ENCODE results near the gene DYNC2H1. TPM values are rescaled to one million over a fixed set of nuclear protein-coding genes. Genes with fewer than 3 reads are reported as not detected.

The DYNC2H1 gene
- total RNA-seq, 2 experiments from 2014 or later = 1.4 to 1.7 TPM

DNA sequence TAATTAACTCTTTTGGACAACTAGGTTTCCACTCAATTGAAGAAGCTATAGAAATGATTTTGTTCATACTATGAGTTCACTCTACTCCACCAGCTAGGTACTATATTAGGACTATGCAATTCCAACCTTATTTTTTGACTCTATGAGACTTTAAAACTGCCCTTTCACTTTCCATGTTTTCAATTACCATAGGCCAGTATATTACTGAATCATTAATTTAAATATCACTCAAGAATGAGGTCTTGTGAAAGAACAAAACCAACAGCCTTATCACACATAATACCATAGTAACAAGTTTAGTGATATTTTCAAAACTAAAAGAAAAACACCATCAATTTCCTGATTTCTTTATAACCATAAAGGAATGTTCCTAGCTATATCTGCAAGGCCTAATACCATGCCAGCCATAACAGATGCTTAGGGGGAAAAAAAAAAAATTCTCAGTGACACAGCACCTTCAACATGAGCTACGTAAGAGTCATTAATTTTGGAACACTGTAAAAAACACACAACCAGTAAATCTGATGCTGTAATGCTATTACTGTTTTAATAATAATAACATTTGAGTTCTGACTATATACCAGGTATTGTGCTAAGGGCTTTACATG is 23.4 kb upstream of the DYNC2H1 start:
- no peak for DNase-seq
- Mint-ChIP-seq H3K9me3 (no peaks in the 10 kb centered on the region), H3K36me3 (peaks cover 20% of the 10 kb centered on the region), H3K4me3 (no peak overlapping the region), H3K27ac (no peak overlapping the region), H3K4me1 (ENCODE audit: low read depth) (peaks cover 17% of the 10 kb centered on the region), H3K27me3 (no peaks in the 10 kb centered on the region)
- intact Hi-C loops (cut with micrococcal nuclease) = no loop called here
- CTCF ChIA-PET = interaction anchor here (1.2 kb wide), 1 partner anchor 23 kb away, joined by 3 read pairs; the partner anchor contains the start of gene DYNC2H1
- POLR2A ChIA-PET = no interaction called here

DNA sequence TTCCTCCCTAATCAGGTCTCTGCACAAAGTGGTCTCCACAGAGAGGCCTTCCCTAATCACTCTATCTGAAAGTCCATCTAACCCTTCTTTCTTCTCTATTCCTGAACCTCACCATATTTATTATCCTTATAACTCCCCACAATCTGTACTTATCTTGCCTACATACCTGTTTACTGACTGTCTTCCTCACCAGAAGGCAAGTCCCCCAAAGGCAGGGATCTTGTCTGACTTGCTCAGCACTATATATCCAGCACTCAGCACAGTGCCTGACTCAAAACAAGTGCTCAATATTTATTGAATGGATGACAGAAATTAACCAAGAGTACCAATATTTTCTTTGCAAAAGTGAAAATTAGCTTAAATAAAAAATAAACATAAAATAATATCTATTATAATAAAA is 22.8 kb upstream of the DYNC2H1 start:
- no peak overlapping the region for H3K27ac Mint-ChIP-seq
- H3K4me3 Mint-ChIP-seq = no peak overlapping the region
- no peak for DNase-seq
- H3K36me3 Mint-ChIP-seq = peaks cover 21% of the 10 kb centered on the region
- no peaks in the 10 kb centered on the region for H3K9me3 Mint-ChIP-seq
- CTCF ChIA-PET = no interaction called here
- no peaks in the 10 kb centered on the region for H3K27me3 Mint-ChIP-seq
- POLR2A ChIA-PET = no interaction called here
- intact Hi-C loops (cut with micrococcal nuclease) = no loop called here
- peaks cover 17% of the 10 kb centered on the region for H3K4me1 Mint-ChIP-seq (ENCODE audit: low read depth)

DNA sequence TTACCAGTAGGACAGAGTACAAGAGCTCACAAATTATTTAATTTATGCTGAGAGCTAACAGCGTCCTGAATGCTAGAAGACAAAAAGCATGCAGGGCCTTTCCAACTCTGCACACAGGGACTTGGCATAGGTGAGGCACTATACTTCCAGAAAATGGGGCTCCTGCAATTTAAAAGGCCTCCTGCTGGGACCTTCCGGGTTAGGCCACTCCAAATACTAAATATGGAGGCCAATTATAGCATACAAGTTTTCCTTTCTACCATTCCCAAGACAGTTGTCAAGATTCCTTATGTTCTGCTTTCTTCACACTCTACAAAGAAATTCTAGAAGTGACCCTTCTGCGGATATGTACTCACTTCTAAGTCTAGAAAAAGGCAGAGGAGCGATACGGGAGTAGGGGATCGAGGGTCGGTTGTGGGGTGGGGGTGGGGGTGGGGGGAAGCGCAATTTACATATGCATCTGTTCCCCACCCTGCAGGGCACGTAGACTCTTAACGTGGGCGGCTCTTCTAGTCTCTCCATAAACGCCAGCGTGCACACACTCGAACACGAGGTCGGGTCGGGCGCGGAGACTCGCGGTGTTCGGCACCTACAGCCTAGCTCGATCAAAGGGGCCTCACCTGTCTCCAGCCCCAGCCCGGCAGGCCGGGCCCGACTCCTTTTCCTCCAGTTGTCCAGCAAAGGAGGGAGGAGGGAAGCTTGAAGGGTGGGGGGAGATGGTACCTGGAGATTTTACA is 18.0 kb upstream of the DYNC2H1 start:
- Mint-ChIP-seq H3K9me3 (no peaks in the 10 kb centered on the region), H3K27ac (peak overlapping the region; percentile 88), H3K36me3 (peaks cover 14% of the 10 kb centered on the region), H3K27me3 (peaks cover 12% of the 10 kb centered on the region), H3K4me3 (peak overlapping the region; percentile 89), H3K4me1 (ENCODE audit: low read depth) (peaks cover 27% of the 10 kb centered on the region)
- DNase-seq = peak; percentile 61
- intact Hi-C loops (cut with micrococcal nuclease) = no loop called here
- POLR2A ChIA-PET = interaction anchor here (0.7 to 3.1 kb wide), 6 partner anchors 10 to 34 kb away, joined by 3 to 28 read pairs (median 4); partner anchors contain the start of gene DYNC2H1
- CTCF ChIA-PET = interaction anchor here (0.9 to 4.7 kb wide), 3 partner anchors 12 to 17 kb away, joined by 3 to 57 read pairs (median 4); partner anchors contain the start of gene DYNC2H1

DNA sequence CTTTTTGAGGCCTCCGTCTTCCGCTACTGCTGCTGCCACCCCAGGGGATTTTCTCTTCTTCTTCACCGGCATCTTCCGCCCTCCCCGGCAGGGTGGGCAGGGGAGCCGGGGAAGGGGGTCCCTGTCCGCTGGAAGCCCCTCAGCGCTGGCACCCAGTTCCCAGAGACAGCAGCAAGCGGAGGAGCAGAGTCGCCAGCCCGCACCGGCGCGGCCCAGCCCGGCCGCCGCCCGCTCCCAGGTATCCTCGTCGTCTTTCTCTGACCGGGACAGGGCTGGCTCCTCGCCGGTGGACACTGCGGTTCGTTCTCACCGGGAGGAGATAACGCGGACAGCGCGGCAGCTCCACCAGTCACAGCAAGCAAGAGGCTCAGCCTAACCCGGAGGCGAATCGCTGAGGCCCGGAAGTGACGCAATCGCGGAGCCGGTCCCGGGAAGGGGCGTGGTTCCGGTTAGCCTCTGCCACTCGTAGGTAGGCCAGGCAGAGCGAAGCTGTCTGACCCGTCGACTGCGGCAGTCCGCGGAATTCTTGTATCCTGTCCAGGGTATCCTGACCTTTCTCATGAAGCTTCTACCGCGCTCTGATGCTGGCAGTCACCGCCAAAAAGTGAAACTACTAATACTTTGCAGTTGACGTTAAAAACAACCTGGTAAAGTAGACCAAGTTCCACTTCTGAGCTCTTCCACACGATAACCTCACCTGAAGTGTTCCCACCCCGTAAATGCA is 17.3 kb upstream of the DYNC2H1 start, which contains the start of gene DCUN1D5:
TSS of gene DCUN1D5 (minus strand) at position 360 of the 724 bp plus-strand sequence. CDS start at position 72, 288 bp downstream.
- peak; percentile 98 for DNase-seq
- H3K36me3 Mint-ChIP-seq = peaks cover 14% of the 10 kb centered on the region
- H3K4me3 Mint-ChIP-seq = peak within 1 kb of the TSS; percentile 89
- POLR2A ChIA-PET = interaction anchor here (0.7 to 3.1 kb wide), 6 partner anchors 9 to 41 kb away, joined by 3 to 28 read pairs (median 4); partner anchors contain the start of gene DYNC2H1
- H3K27me3 Mint-ChIP-seq = peaks cover 16% of the 10 kb centered on the region
- H3K27ac Mint-ChIP-seq = peak within 1 kb of the TSS; percentile 88
- H3K9me3 Mint-ChIP-seq = no peaks in the 10 kb centered on the region
- intact Hi-C loops (cut with micrococcal nuclease) = loop anchor here (1.0 kb wide), 2 partner anchors 17 to 56 kb away; partner anchors contain the start of gene DYNC2H1
- CTCF ChIA-PET = interaction anchor here (0.7 to 4.7 kb wide), 3 partner anchors 11 to 56 kb away, joined by 4 to 57 read pairs (median 4); partner anchors contain the start of gene DYNC2H1
- peaks cover 25% of the 10 kb centered on the region for H3K4me1 Mint-ChIP-seq (ENCODE audit: low read depth)

DNA sequence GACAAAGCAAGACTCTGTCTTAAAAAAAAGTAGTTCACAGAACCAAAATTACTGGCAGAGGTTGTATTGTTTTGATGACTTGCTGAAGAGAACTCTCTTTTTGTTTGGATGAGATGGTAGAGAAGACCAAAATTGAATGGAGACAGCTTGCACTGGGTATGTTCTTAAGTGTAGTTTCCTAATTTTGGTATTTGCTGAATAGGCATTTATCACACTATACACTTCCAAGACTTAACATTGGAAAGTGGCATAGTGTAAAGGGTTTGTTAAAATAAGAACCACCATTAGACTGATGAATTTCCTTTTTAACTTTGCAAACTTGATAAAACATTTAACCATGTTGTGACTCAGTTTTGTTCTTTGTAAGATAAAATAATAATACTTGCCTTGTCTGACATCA is 11.9 kb upstream of the DYNC2H1 start:
- POLR2A ChIA-PET = no interaction called here
- no peaks in the 10 kb centered on the region for H3K9me3 Mint-ChIP-seq

DNA sequence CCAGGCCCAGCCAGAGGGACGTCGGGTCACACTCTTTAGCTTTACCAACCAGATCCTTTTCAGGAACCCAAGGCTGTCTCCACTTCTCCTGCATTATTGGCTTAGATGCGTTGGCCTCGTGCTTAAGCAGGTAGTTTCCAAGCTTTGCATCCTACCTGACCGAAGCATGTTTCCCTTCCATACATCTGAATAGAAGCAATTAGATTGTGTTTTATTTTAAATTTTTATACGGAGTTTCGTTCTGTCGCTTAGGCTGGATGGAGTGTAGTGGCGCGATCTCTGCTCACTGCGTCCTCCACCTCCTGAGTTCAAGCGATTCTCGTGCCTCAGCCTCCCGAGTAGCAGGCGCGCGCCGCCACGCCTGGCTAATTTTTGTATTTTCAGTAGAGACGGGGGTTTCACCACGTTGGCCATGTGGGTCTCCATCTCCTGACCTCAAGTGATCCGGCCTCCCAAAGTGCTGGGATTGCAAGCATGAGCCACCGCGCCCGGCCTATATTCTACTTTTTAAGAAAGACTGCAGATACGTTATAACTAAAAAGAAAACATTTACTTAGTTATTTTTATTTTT is 677 bp downstream of the DYNC2H1 start:
- H3K27me3 Mint-ChIP-seq = no peaks in the 10 kb centered on the region
- POLR2A ChIA-PET = interaction anchor here (0.7 to 2.0 kb wide), 2 partner anchors 18 to 21 kb away, joined by 3 to 28 read pairs; partner anchors contain the start of gene DCUN1D5
- intact Hi-C loops (cut with micrococcal nuclease) = loop anchor here (1.0 kb wide), 4 partner anchors 18 to 793 kb away; partner anchors contain the start of genes BIRC3 and DCUN1D5

More for the DNA sequence above, 11.9 kb upstream of the DYNC2H1 start:
- Mint-ChIP-seq H3K4me3 (no peak overlapping the region), H3K27me3 (peaks cover 39% of the 10 kb centered on the region), H3K27ac (no peak overlapping the region), H3K4me1 (ENCODE audit: low read depth) (peaks cover 10% of the 10 kb centered on the region), H3K36me3 (no peaks in the 10 kb centered on the region)
- no peak for DNase-seq
- intact Hi-C loops (cut with micrococcal nuclease) = no loop called here
- CTCF ChIA-PET = interaction anchor here (0.6 kb wide), 1 partner anchor 213 kb away, joined by 3 read pairs; no protein-coding TSS in a partner anchor

DNA sequence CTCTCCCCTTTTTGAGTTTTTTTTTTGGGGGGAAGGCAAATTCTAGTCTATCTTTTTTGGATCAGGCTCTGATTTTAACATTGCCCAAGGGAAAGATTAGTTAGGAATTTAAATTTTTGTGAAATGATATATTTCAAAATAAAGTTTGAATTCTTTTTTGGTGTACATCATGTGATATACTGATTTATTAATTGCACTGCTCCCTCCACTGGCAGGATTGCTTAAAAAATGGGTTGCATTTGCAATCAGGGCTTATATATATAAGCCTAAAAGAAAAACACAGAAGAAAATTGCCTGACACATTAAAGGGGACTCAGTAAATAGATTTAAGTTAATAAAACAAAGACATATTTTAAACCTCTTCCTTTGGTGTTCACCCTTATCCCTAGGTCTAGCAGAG is 1.2 kb downstream of the DYNC2H1 start:
- Mint-ChIP-seq H3K9me3 (no peaks in the 10 kb centered on the region), H3K27ac (no peak overlapping the region), H3K36me3 (no peaks in the 10 kb centered on the region), H3K4me3 (no peak overlapping the region), H3K4me1 (ENCODE audit: low read depth) (peaks cover 5% of the 10 kb centered on the region), H3K27me3 (no peaks in the 10 kb centered on the region)
- intact Hi-C loops (cut with micrococcal nuclease) = no loop called here
- ChIA-PET POLR2A (no interaction called here), CTCF (interaction anchor here (3.5 kb wide), 1 partner anchor 19 kb away, joined by 57 read pairs; the partner anchor contains the start of gene DCUN1D5)
- no peak for DNase-seq

More for the DNA sequence above, 677 bp downstream of the DYNC2H1 start:
- H3K9me3 Mint-ChIP-seq = no peaks in the 10 kb centered on the region
- H3K4me1 Mint-ChIP-seq (ENCODE audit: low read depth) = peaks cover 5% of the 10 kb centered on the region
- no peaks in the 10 kb centered on the region for H3K36me3 Mint-ChIP-seq
- H3K4me3 Mint-ChIP-seq = peak overlapping the region; percentile 98
- peak; percentile 18 for DNase-seq
- peak overlapping the region; percentile 58 for H3K27ac Mint-ChIP-seq
- CTCF ChIA-PET = interaction anchor here (0.6 to 3.5 kb wide), 12 partner anchors 10 to 969 kb away, joined by 3 to 57 read pairs (median 4); partner anchors contain the start of gene DCUN1D5

DNA sequence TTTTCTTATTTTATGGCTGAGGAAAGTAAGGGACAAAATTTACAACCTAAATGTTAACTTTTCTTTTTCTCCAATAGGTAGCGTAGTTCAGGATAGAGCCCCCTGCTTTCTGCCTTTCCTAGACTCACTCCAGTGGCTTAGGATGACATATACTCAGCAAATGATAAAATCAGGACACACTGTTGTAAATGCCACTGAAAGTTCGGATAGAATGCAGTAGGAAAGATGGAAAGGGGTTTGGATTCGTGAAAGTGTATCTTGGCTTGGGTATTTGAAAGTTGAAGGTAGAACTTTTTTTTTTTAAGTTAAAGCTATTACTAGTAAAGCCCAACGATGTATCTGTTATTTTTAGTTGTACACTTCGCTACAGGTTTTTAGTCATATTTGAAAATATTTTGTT is 2.2 kb downstream of the DYNC2H1 start:
- peaks cover 5% of the 10 kb centered on the region for H3K4me1 Mint-ChIP-seq (ENCODE audit: low read depth)
- CTCF ChIA-PET = no interaction called here
- POLR2A ChIA-PET = interaction anchor here (2.0 kb wide), 1 partner anchor 19 kb away, joined by 5 read pairs; the partner anchor contains the start of gene DCUN1D5
- DNase-seq = no peak
- H3K27me3 Mint-ChIP-seq = no peaks in the 10 kb centered on the region
- H3K4me3 Mint-ChIP-seq = no peak overlapping the region
- intact Hi-C loops (cut with micrococcal nuclease) = no loop called here
- H3K9me3 Mint-ChIP-seq = no peaks in the 10 kb centered on the region
- no peak overlapping the region for H3K27ac Mint-ChIP-seq
- no peaks in the 10 kb centered on the region for H3K36me3 Mint-ChIP-seq

DNA sequence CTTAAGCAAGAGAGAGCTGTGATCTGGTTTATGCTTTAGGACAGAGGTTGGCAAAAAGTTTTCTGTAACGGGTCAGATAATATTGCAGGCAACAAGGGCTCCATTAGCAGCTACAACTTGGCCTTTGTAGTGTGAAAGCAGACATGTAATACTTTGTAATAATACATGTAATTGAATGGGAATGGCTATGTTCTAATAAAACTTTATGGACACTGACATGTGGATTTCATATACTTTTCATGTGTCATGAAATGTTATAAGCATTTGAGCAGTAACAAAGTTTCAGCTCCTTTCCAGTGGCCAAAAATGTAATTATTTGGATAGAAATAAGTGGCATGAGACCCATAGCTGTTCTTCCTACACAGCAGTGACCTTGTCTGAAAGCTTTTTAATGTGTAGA is 3.1 kb downstream of the DYNC2H1 start:
- ChIA-PET POLR2A (interaction anchor here (2.0 kb wide), 1 partner anchor 20 kb away, joined by 5 read pairs; the partner anchor contains the start of gene DCUN1D5), CTCF (interaction anchor here (1.2 kb wide), 1 partner anchor 12 kb away, joined by 4 read pairs; no protein-coding TSS in a partner anchor)
- DNase-seq = no peak
- H3K9me3 Mint-ChIP-seq = no peaks in the 10 kb centered on the region
- no peak overlapping the region for H3K27ac Mint-ChIP-seq
- no peaks in the 10 kb centered on the region for H3K27me3 Mint-ChIP-seq
- intact Hi-C loops (cut with micrococcal nuclease) = no loop called here
- H3K36me3 Mint-ChIP-seq = no peaks in the 10 kb centered on the region
- H3K4me1 Mint-ChIP-seq (ENCODE audit: low read depth) = peaks cover 5% of the 10 kb centered on the region
- no peak overlapping the region for H3K4me3 Mint-ChIP-seq

DNA sequence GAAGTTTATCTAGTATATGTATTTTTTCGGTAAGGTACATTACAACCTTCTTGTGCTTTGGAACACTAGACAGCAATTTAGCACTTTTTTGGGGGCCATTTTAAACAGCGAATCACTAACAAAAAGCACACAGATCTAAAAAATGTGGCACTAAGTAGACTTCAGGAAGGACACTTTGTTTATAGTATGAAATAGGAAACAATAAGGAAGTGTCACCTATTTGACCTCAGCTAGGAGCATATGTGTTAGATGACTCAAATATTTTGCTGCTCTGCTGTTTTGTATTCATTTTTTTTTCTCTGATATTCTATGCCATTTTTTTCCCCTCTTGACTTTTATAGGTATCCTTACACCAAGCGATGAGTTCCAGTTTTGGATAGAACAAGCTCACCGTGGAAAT is 5.6 kb downstream of the DYNC2H1 start:
- intact Hi-C loops (cut with micrococcal nuclease) = no loop called here
- Mint-ChIP-seq H3K36me3 (no peaks in the 10 kb centered on the region), H3K27me3 (no peaks in the 10 kb centered on the region), H3K9me3 (no peaks in the 10 kb centered on the region), H3K27ac (no peak overlapping the region), H3K4me1 (ENCODE audit: low read depth) (no peaks in the 10 kb centered on the region), H3K4me3 (no peak overlapping the region)
- ChIA-PET CTCF (no interaction called here), POLR2A (no interaction called here)
- DNase-seq = no peak

DNA sequence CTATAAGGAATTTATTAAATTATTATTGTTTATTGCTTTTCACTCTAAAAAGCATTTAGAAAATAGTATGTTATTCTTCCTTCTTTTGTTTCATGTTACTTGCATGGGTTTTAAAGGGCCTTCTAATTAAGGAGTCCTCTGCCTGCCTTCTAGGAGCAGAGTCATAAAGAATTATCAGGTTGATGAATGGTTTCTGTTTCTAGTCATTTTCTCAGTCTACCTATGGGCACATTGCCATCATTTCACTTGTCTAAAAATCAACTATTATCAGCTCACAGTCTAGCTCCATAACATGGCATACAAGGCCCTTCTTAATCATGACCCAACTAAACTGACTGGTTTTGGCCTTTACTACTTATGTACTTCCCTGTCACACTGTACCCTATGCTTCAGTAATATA is 16.2 kb downstream of the DYNC2H1 start:
- no peak overlapping the region for H3K27ac Mint-ChIP-seq
- POLR2A ChIA-PET = no interaction called here
- no peaks in the 10 kb centered on the region for H3K4me1 Mint-ChIP-seq (ENCODE audit: low read depth)
- no peak for DNase-seq
- no peaks in the 10 kb centered on the region for H3K27me3 Mint-ChIP-seq
- intact Hi-C loops (cut with micrococcal nuclease) = no loop called here
- CTCF ChIA-PET = no interaction called here
- H3K9me3 Mint-ChIP-seq = no peaks in the 10 kb centered on the region
- H3K36me3 Mint-ChIP-seq = no peaks in the 10 kb centered on the region
- no peak overlapping the region for H3K4me3 Mint-ChIP-seq
